IPS DF 19.7 (cell line): ENCODE measurements around the gene TERT.

Experiments
- DNase-seq: peaks from one replicate; pipeline ENCODE4 v3.0.0-alpha.2; 2013; ENCODE audit warnings: low read depth, low spot score

The TERT gene

GRCh38 chr5:1318659-1319251, 23.9 kb upstream of the TERT start:
- no peak for DNase-seq

GRCh38 chr5:1317921-1318565, 23.2 kb upstream of the TERT start:
- DNase-seq, result no peak

- DNase-seq, result no peak
Observed at GRCh38 chr5:1316588-1317340, 21.9 kb upstream of the TERT start.

GRCh38 chr5:1315709-1316587, 21.1 kb upstream of the TERT start:
- no peak for DNase-seq

GRCh38 chr5:1315018-1315708, 20.3 kb upstream of the TERT start:
- no peak for DNase-seq

- DNase-seq, result no peak
Observed at GRCh38 chr5:1314564-1314982, 19.7 kb upstream of the TERT start.

- DNase-seq, result no peak
Observed at GRCh38 chr5:1312993-1313833, 18.3 kb upstream of the TERT start.

- no peak for DNase-seq
Observed at GRCh38 chr5:1312206-1312605, 17.3 kb upstream of the TERT start.

GRCh38 chr5:1311439-1312055, 16.7 kb upstream of the TERT start:
- no peak for DNase-seq

- DNase-seq, result no peak
Observed at GRCh38 chr5:1310118-1310517, 15.2 kb upstream of the TERT start.

- no peak for DNase-seq
Observed at GRCh38 chr5:1304033-1304432, 9.2 kb upstream of the TERT start.

- DNase-seq, result no peak
Observed at GRCh38 chr5:1302258-1302657, 7.4 kb upstream of the TERT start.

- DNase-seq, result no peak
Observed at GRCh38 chr5:1300581-1301083, 5.8 kb upstream of the TERT start.

- no peak for DNase-seq
Observed at GRCh38 chr5:1299961-1300360, 5.1 kb upstream of the TERT start.

GRCh38 chr5:1299511-1299850, 4.6 kb upstream of the TERT start:
- no peak for DNase-seq

GRCh38 chr5:1298723-1299510, 4.0 kb upstream of the TERT start:
- no peak for DNase-seq

GRCh38 chr5:1298067-1298551, 3.2 kb upstream of the TERT start:
- DNase-seq, result no peak

- DNase-seq, result no peak
Observed at GRCh38 chr5:1297243-1297642, 2.4 kb upstream of the TERT start.

GRCh38 chr5:1295650-1296037, 776 bp upstream of the TERT start:
- no peak for DNase-seq
